Inferior parietal cortex (tissue), 1 donor: ENCODE data around the gene PRPF40B.

Experiments
- DNase-seq: peaks from one replicate; pipeline ENCODE4 v3.0.0-alpha.2; 2016; ENCODE audit errors: extremely low spot score

Gene PRPF40B

GRCh38 chr12:49658276-49658675 is 34.9 kb downstream of the PRPF40B start:
- no peak for DNase-seq

DNA sequence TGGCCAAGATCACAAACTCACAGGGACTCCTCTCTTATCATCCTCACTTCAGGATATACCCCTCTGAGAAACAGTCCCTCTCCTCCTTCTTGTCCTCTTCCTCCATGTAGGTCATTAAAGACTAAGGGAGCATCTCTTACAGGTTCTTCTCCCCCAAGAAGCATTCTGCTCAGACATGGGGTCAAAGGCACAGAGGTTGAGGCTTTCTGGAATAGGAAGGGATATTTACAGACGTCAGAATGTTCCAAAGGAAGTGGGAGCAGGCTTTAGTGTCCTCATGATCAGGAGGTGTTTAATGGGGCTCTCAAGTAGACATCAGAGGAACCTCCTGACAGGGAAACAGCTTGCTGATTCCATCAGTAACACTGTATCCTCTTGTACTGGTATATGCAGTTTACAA is 36.4 kb downstream of the PRPF40B start:
- no peak for DNase-seq

DNA sequence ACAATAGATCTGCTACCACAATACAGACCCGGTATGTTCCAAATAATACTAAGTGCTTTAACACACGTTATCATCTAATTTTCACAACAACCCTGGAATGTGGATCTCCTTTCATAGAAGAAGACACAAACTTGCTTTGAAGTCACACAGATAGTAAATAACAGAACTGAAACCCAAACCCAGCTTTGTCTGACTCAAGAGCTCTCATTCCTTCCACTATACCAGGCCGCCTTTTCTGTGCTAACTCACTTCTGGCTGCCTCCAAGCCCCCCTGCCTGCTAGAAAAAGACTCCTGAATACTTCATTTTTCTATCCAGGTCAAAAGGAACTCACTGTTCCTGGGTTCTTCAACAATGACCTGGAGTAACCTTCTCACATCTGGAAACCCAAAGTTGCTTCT is 37.8 kb downstream of the PRPF40B start:
- no peak for DNase-seq

GRCh38 chr12:49661746-49662145 is 38.4 kb downstream of the PRPF40B start:
- DNase-seq: no peak

DNA sequence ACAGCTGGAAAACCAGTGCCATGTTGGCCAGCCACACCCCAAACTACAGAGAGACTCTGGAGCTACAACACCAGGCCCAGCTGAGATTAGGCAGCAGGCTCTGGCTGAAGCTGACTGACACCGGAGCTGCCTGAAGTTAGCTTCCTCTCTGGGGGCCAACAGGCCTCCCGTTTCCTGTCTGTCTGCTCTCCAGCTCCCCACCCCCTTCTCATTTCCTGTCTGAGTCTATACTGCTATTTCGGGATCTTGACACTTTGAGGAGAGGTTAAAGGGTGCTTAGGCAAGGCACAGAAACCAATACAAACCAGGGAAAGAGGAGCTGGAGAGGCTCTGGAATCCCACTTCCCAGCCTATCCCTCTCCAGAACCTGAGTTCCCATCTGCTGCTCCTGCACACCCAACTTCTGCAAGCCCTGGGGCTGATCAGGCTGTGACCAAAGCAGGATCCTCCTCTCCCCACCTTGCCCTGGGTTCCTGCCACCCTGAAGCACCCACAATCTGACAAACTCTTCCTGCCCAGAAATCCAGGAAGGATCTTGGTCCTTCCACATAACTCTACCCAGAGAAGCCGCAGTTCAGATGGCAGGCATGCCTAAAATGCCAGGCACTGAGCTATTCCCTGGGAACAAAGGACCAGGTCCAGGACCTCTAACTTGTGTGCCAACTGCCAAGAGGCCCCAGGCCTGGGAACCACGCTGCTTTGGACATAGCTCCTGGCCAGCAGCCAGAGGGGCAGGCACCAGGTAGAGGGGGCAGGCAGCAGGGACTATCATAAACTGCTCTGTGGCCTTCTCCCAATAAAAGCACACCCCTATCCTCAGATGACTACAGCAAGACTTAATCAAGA is 39.9 kb downstream of the PRPF40B start:
- no peak for DNase-seq

GRCh38 chr12:49664167-49664566 is 40.8 kb downstream of the PRPF40B start:
- no peak for DNase-seq

DNA sequence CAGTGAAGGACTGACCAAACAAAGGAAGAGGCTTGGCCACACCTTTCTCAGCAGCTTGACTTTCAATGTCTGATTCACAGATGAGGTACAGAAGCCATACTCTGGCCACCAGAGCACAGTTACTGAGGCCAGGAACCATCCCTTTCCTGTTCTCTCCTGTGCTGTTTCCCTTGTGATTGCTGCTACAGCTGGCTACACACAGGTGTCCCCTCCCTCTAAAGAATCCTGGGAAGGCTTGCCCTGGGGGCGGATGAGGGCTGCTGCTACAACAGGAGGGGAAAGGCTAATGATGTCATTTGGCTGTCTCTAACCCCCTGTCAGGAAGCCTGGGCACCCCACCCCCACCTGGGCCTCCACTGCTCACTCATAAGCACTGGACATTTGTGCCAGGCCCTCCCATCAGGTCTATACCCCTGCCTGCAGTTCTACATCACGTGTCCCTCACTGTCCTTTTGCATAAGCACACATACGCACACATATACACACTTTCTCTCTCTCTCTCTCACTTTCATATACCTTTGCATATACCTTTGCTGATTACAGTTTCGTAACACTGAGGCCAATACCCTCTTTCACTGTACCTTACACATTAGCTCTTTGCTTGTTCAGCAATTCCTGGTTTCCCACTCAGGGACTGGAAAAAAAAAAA is 41.4 kb downstream of the PRPF40B start:
- no peak for DNase-seq

DNA sequence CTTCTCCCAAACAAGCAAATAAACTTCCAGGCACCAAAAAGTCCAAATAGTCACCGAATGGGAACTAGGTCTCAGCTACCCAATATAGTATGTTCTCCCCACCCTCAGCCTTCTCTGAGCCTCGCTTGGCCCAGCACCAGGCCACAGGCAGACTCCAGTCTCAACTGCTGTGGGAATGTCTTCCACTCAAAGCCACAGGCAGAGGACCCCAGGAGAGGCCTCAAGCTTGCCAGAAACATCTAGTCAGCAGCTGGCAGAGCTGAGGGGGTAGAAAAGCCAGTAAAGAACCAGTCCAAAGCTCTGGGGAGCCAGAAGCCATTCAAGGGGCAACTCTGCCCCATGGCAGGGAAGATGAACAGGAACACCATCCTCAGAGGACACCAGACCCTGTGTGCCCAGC is 42.0 kb downstream of the PRPF40B start:
- DNase-seq: no peak

DNA sequence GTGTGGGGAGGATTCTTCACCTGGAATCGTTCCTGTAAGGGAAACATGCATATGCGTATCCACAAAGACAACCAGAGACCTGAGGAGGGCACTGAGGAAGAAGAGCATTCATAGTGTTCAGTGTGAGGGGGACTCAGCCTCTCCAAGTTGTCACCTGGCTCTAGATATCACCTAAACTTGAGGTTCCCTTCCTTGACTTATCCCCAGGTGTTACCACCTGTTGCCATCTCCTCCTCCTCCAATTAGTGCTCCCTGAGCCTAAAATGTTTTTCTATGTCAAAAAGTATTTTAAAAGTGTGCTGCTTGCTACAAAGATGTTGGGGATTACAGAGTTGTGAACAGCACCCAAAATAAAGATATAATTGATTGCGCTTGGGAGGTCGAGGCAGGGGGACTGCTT is 42.8 kb downstream of the PRPF40B start:
- DNase-seq: no peak

DNA sequence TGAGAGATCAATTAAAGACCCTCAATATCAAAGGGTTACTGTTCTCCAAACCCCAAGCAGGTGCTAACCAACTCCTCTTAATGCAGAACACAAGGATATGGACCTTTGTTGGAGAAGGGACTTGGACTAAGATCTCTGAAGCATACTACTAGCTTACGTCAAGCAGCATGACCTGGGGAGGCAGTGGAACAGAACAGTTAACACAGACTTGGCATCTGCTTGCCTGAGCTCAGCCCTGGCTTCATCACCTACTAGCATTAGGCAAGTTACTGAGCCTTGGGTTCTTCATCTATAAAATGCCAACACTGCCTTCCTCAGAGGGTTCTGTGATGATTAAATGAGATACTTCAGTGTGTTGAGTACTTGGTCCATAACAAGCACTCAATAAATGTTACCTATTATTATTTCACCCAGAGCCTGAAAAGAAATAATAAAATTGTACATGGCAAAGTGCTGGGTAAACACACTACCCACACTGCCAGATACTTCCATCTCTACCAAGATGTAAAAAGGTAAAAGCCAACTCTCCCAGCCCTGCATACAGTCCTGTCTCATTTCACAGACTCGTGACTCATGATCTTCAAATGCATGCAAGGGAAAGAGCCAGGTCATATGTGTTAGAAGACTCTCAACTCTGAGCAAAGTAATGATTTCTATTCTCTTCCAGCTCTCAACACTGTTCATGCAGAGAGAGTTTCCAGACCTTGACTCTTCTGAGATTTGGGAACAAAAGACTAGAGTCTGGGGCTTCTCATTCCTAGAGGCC is 44.1 kb downstream of the PRPF40B start:
- DNase-seq: no peak

- DNase-seq: no peak
Measured at GRCh38 chr12:49669796-49670195, 46.4 kb downstream of the PRPF40B start.

- DNase-seq: peak; percentile 19
Measured at GRCh38 chr12:49671031-49671765, 47.8 kb downstream of the PRPF40B start.

- peak; percentile 46 for DNase-seq
Measured at GRCh38 chr12:49672301-49673217, 49.2 kb downstream of the PRPF40B start.

DNA sequence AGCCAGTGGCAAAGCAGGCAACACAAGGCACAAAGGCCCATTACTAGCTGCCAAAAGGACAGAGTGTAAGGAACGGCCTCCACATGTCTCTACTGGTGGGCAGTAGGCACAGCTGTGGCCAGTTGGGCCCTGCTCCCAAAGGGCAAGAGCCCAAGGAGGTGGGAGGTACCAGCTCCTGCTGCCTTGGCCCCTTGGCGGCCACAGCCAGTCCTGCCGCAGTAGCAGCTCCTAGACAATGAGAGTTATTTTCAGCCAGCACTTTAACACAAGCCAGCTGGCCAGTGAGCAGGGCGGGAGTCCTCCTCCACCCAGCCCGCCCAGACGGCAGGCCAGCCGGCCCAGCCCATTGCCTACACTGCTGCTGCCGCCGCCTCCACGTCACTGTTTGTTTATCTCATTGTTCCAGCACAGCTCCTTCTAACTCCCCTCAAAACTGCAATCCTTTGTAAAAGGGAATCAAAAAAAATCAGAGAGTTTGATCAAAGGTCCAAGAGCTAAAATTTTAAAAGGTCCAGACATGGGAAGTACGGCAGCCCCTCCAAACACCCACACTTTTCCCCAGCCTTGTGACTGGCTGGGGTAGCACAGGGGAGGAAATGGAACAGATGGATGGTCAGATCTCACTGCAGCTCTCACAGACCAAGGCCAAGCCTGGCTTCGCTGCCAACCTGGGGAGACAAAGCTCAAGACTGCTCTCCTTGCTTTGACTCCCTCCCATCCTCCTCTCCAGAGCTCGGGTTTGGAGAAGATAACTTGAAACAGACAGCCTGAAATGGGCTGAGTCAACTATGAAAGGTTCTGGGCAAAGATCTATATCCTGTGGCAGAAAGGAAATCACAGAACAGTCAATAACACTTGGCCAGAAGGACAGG is 50.3 kb downstream of the PRPF40B start:
- peak; percentile 91 for DNase-seq

- peak; percentile 22 for DNase-seq
Measured at GRCh38 chr12:49674318-49674981, 51.1 kb downstream of the PRPF40B start.

- DNase-seq: no peak
Measured at GRCh38 chr12:49675137-49675536, 51.8 kb downstream of the PRPF40B start.

DNA sequence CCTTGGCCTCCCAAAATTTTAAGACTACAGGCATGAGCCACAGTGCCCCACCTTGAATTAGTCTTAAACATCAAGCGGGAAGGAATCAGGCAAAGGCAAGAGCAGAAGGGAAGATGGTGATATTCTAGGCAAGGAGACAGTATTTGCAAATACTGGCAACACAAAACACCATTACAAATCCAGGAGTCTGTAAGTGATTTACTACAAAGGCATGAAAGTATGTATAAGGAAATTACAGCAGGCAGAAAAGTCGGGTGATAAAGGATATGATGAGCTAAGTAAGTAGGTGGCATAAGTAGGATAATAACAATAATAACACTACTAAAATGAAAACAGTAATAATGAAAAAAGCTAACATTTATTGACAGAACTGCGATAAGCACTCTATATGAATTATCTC is 55.4 kb downstream of the PRPF40B start:
- DNase-seq: no peak

GRCh38 chr12:49680075-49680474 is 56.7 kb downstream of the PRPF40B start:
- no peak for DNase-seq

- DNase-seq: no peak
Measured at GRCh38 chr12:49683599-49684309, 60.4 kb downstream of the PRPF40B start.
